HEK293 (cell line): ENCODE data around the gene ZNRF2.

Source experiments
- BCL11B ChIP-seq: fragments of 450-650 bp; formaldehyde crosslinking; IDR thresholded peaks from 2 replicates; pipeline ENCODE4 v1.5.1; 2016; ENCODE audit warnings: low read depth, missing biosample characterization, missing genetic modification characterization
- GLI2 ChIP-seq: fragments of 450-650 bp; formaldehyde crosslinking; IDR thresholded peaks from 2 replicates; pipeline ENCODE4; 2017; ENCODE audit warnings: missing biosample characterization, missing genetic modification characterization, low read depth, borderline replicate concordance
- PBX3 ChIP-seq: sonication (generic); formaldehyde crosslinking; IDR thresholded peaks from 2 replicates; pipeline ENCODE4 v1.8.1; 2022; ENCODE audit warnings: mild to moderate bottlenecking, moderate library complexity, missing genetic modification reagents
- SCRT2 ChIP-seq: fragments of 450-650 bp; formaldehyde crosslinking; IDR thresholded peaks from 2 replicates; pipeline ENCODE4 v1.5.1; 2016; ENCODE audit warnings: missing biosample characterization, missing genetic modification characterization
- ZNF132 ChIP-seq: fragments of 450-650 bp; formaldehyde crosslinking; IDR thresholded peaks from 2 replicates; pipeline ENCODE4 v1.5.1; 2017; ENCODE audit warnings: missing biosample characterization, missing genetic modification characterization, borderline replicate concordance
- ZNF133 ChIP-seq: fragments of 450-650 bp; formaldehyde crosslinking; IDR thresholded peaks from 2 replicates; pipeline ENCODE4 v1.5.1; 2016; ENCODE audit warnings: missing biosample characterization, missing genetic modification characterization
- ZNF19 ChIP-seq: fragments of 450-650 bp; formaldehyde crosslinking; IDR thresholded peaks from 2 replicates; pipeline ENCODE4; 2016; ENCODE audit warnings: missing biosample characterization, missing genetic modification characterization, low read depth
- ZNF23 ChIP-seq: fragments of 450-650 bp; formaldehyde crosslinking; IDR thresholded peaks from 2 replicates; pipeline ENCODE4 v1.5.1; 2016; ENCODE audit warnings: missing biosample characterization, missing genetic modification characterization, borderline replicate concordance
- TF ChIP-seq, protein P1 (sequence below): fragments of 450-650 bp; formaldehyde crosslinking; IDR thresholded peaks from 2 replicates; pipeline ENCODE4 v1.5.1; 2016; ENCODE audit warnings: missing biosample characterization, missing genetic modification characterization

- TF ChIP-seq GLI2 (tag by site-specific recombination): no peak
- TF ChIP-seq, protein P1, sequence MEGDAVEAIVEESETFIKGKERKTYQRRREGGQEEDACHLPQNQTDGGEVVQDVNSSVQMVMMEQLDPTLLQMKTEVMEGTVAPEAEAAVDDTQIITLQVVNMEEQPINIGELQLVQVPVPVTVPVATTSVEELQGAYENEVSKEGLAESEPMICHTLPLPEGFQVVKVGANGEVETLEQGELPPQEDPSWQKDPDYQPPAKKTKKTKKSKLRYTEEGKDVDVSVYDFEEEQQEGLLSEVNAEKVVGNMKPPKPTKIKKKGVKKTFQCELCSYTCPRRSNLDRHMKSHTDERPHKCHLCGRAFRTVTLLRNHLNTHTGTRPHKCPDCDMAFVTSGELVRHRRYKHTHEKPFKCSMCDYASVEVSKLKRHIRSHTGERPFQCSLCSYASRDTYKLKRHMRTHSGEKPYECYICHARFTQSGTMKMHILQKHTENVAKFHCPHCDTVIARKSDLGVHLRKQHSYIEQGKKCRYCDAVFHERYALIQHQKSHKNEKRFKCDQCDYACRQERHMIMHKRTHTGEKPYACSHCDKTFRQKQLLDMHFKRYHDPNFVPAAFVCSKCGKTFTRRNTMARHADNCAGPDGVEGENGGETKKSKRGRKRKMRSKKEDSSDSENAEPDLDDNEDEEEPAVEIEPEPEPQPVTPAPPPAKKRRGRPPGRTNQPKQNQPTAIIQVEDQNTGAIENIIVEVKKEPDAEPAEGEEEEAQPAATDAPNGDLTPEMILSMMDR (tag by site-specific recombination): no peak
- TF ChIP-seq BCL11B (tag by site-specific recombination): no peak
- no peak for TF ChIP-seq ZNF133 (tag by site-specific recombination)
- TF ChIP-seq ZNF23: no peak
- TF ChIP-seq SCRT2 (tag by site-specific recombination): no peak
- no peak for TF ChIP-seq PBX3
- no peak for TF ChIP-seq ZNF19
- TF ChIP-seq ZNF132 (tag by site-specific recombination): no peak
These were observed 29.2 kb upstream of the ZNRF2 start for GRCh38 chr7:30255064-30255769.
